SK-N-SH (cell line): ENCODE results near the gene IL17RE. TPM values are rescaled to one million over a fixed set of nuclear protein-coding genes. Genes with fewer than 3 reads are reported as not detected.

ENCODE experiments used
- CTCF ChIA-PET: fragments of 300-600, 350-600 bp; formaldehyde crosslinking; extraction: SDS; loops from one replicate; lab custom pipeline; 2021; lab: Yijun Ruan, JAX
- POLR2A ChIA-PET: fragments of 350-600 bp; sonication (Branson Sonifier 250); formaldehyde crosslinking; extraction: SDS; loops from one replicate; lab custom pipeline; 2020; ENCODE audit warnings: antibody characterized with exemption, inconsistent platforms; lab: Yijun Ruan, JAX
- DNase-seq: peaks from one replicate; pipeline ENCODE4 v3.0.0; 2012
- H2AFZ ChIP-seq: fragments of 200-600 bp; sonication (generic); 2 replicates; pipeline ENCODE4 v1.8.1; 2016; ENCODE audit warnings: antibody characterized with exemption, mild to moderate bottlenecking, low read depth
- H3F3A ChIP-seq: fragments of 200-600 bp; sonication (generic); replicated peaks from 2 replicates; pipeline ENCODE3; 2016; ENCODE audit warnings: antibody characterized with exemption, mild to moderate bottlenecking; ENCODE audit not compliant: insufficient read depth
- H3K27ac ChIP-seq, 2 experiments: fragments of 200-500 bp in 1 of 2; fragments of 200-600 bp in 1 of 2; sonication (Bioruptor generic) in 1 of 2; sonication (generic), shearing (Covaris generic) in 1 of 2; 2 replicates each; pipeline versions ENCODE4 v1.5.1 to v1.6.1; 2014 to 2016; ENCODE audit warnings: low read depth in 2 of 2, inconsistent platforms in 1 of 2, low read length in 1 of 2, mild to moderate bottlenecking in 1 of 2, mixed read lengths in 1 of 2
- H3K27me3 ChIP-seq: fragments of 200-600 bp; sonication (generic), shearing (Covaris generic); 2 replicates; pipeline ENCODE4 v1.6.1; 2016; ENCODE audit warnings: mixed run types; ENCODE audit not compliant: insufficient read depth
- H3K36me3 ChIP-seq, 2 experiments: fragments of 200-500 bp in 1 of 2; fragments of 200-600 bp in 1 of 2; sonication (Bioruptor generic) in 1 of 2; sonication (generic) in 1 of 2; replicated peaks in 1 of 2; 2 replicates each; pipeline versions ENCODE3 to v1.5.1; 2014 to 2016; ENCODE audit warnings: low read length in 1 of 2, mild to moderate bottlenecking in 1 of 2; ENCODE audit not compliant: insufficient read depth in 2 of 2, control insufficient read depth in 1 of 2
- H3K4me1 ChIP-seq, 2 experiments: fragments of 200-500 bp in 1 of 2; fragments of 200-600 bp in 1 of 2; sonication (Bioruptor generic) in 1 of 2; sonication (generic), shearing (Covaris generic) in 1 of 2; 2 replicates each; pipeline versions ENCODE4 v1.5.1 to v1.6.1; 2014 to 2016; ENCODE audit warnings: low read depth in 1 of 2, low read length in 1 of 2, mixed run types in 1 of 2; ENCODE audit not compliant: insufficient read depth in 2 of 2, control insufficient read depth in 1 of 2
- H3K4me2 ChIP-seq: fragments of 200-600 bp; sonication (generic), shearing (Covaris generic); 2 replicates; pipeline ENCODE4 v1.6.1; 2017; ENCODE audit warnings: mixed run types
- H3K4me3 ChIP-seq, 2 experiments: fragments of 200-500 bp in 1 of 2; fragments of 200-600 bp in 1 of 2; sonication (Bioruptor generic) in 1 of 2; sonication (generic), shearing (Covaris generic) in 1 of 2; 2 replicates each; pipeline versions ENCODE4 v1.5.1 to v1.8.1; 2014 to 2016; ENCODE audit warnings: low read depth in 2 of 2, inconsistent platforms in 1 of 2, low read length in 1 of 2, mild to moderate bottlenecking in 1 of 2, mixed read lengths in 1 of 2, moderate library complexity in 1 of 2
- H3K79me2 ChIP-seq: fragments of 200-600 bp; sonication (generic); 2 replicates; pipeline ENCODE4 v1.8.1; 2017; ENCODE audit warnings: mild to moderate bottlenecking; ENCODE audit not compliant: insufficient read depth
- H3K9ac ChIP-seq: fragments of 200-600 bp; sonication (generic); 2 replicates; pipeline ENCODE4 v1.6.1; 2017; ENCODE audit warnings: mixed run types
- H3K9me2 ChIP-seq: fragments of 200-600 bp; sonication (generic); 2 replicates; pipeline ENCODE4 v1.6.1; 2017; ENCODE audit warnings: mixed run types
- H3K9me3 ChIP-seq: fragments of 200-600 bp; sonication (generic); 2 replicates; pipeline ENCODE4 v1.6.1; 2017; ENCODE audit warnings: mixed run types, mild to moderate bottlenecking, moderate library complexity
- H4K20me1 ChIP-seq: fragments of 200-600 bp; sonication (generic); 2 replicates; pipeline ENCODE4 v1.6.1; 2017; ENCODE audit warnings: mild to moderate bottlenecking, mixed run types; ENCODE audit not compliant: insufficient read depth
- CHD2 ChIP-seq: fragments of 150-350 bp; IDR thresholded peaks from 2 replicates; pipeline ENCODE4 v1.6.1; 2018; ENCODE audit warnings: low read length; ENCODE audit not compliant: partially characterized antibody
- EP300 ChIP-seq, 2 experiments: IDR thresholded peaks; 2 replicates each; pipeline versions ENCODE4 v1.4.0 to v1.6.1; 2012; ENCODE audit warnings: borderline replicate concordance in 1 of 2, low read depth in 1 of 2, low read length in 1 of 2
- FOSL2 ChIP-seq: IDR thresholded peaks from 2 replicates; pipeline ENCODE4 v1.4.0; 2012; ENCODE audit warnings: low read depth, mild to moderate bottlenecking, moderate library complexity, borderline replicate concordance
- FOXJ3 ChIP-seq: sonication (generic); formaldehyde crosslinking; IDR thresholded peaks from 2 replicates; pipeline ENCODE4 v1.5.1; 2020; ENCODE audit warnings: mild to moderate bottlenecking, missing genetic modification reagents
- FOXM1 ChIP-seq: IDR thresholded peaks from 2 replicates; pipeline ENCODE4 v1.4.0; 2012; ENCODE audit warnings: low read depth, mild to moderate bottlenecking
- IRF3 ChIP-seq: fragments of 150-350 bp; IDR thresholded peaks from 2 replicates; pipeline ENCODE4 v1.6.1; 2016; ENCODE audit warnings: mild to moderate bottlenecking, low read depth, low read length
- MEF2A ChIP-seq: IDR thresholded peaks from 2 replicates; pipeline ENCODE4 v1.4.0; 2012; ENCODE audit warnings: low read depth, borderline replicate concordance
- NRF1 ChIP-seq: IDR thresholded peaks from 2 replicates; pipeline ENCODE4 v1.6.1; 2012; ENCODE audit warnings: low read depth, mild to moderate bottlenecking, low read length
- PBX3 ChIP-seq: IDR thresholded peaks from 2 replicates; pipeline ENCODE4; 2012
- POLR2AphosphoS5 ChIP-seq: IDR thresholded peaks from 2 replicates; pipeline ENCODE4 v1.6.1; 2012; ENCODE audit warnings: low read depth, low read length
- RAD21 ChIP-seq: IDR thresholded peaks from 2 replicates; pipeline ENCODE4 v1.6.1; 2012; ENCODE audit warnings: mild to moderate bottlenecking, low read length
- RCOR1 ChIP-seq: fragments of 150-350 bp; IDR thresholded peaks from 2 replicates; pipeline ENCODE4 v1.6.1; 2017; ENCODE audit warnings: antibody characterized with exemption, low read length
- REST ChIP-seq: IDR thresholded peaks from 2 replicates; pipeline ENCODE4 v1.6.1; 2012; ENCODE audit warnings: mild to moderate bottlenecking, low read depth, low read length, moderate library complexity
- RXRA ChIP-seq: IDR thresholded peaks from 2 replicates; pipeline ENCODE4 v1.4.0; 2012; ENCODE audit warnings: low read depth, mild to moderate bottlenecking, borderline replicate concordance
- SMC3 ChIP-seq: IDR thresholded peaks from 2 replicates; pipeline ENCODE4 v1.6.1; 2012; ENCODE audit warnings: low read depth, low read length, improper control_type of control experiment
- TAF1 ChIP-seq: IDR thresholded peaks from 2 replicates; pipeline ENCODE4 v1.6.1; 2012; ENCODE audit warnings: low read depth, mild to moderate bottlenecking, low read length, moderate library complexity, borderline replicate concordance
- USF1 ChIP-seq: IDR thresholded peaks from 2 replicates; pipeline ENCODE4 v1.4.0; 2012; ENCODE audit warnings: low read depth, borderline replicate concordance
- USF2 ChIP-seq: fragments of 150-350 bp; IDR thresholded peaks from 2 replicates; pipeline ENCODE4 v1.6.1; 2017; ENCODE audit warnings: antibody characterized with exemption, low read length, low read depth, borderline replicate concordance
- YY1 ChIP-seq: IDR thresholded peaks from 2 replicates; pipeline ENCODE4 v1.4.0; 2012; ENCODE audit warnings: low read depth, mild to moderate bottlenecking
- WGBS: methylation state at CpG from one replicate; pipeline ENCODE4 v1.1.6; 2017; ENCODE audit warnings: low lambda C conversion rate; 5-methylcytosine and 5-hydroxymethylcytosine counted together
- polyA plus RNA-seq, 3 experiments: library from polyadenylated mRNA; depleted of rRNA; stranded (reverse); fragments of >200 nt; gene quantifications; 2 replicates each; pipeline ENCODE4 v1.2.3, GENCODE V29; 2012

IL17RE gene
- polyA plus RNA-seq, 1 of the 3 experiments (the other 2 are of a cell fraction): 0.95 TPM

GRCh38 chr3:9855594-9855993 lies 47.1 kb upstream of the IL17RE start:
- Histone ChIP-seq H3K27me3 (no peaks in the 10 kb centered on the region), H3K9me3 (no peaks in the 10 kb centered on the region), H3K27ac (no peak overlapping the region), H4K20me1 (no peaks in the 10 kb centered on the region), H3K4me1 (no peaks in the 10 kb centered on the region; a peak in 1 of 4 replicates), H3K9ac (no peak overlapping the region), H3K4me3 (no peak overlapping the region), H3F3A (no peaks in the 10 kb centered on the region), H3K4me2 (no peak overlapping the region), H3K36me3 (no peaks in the 10 kb centered on the region), H3K79me2 (no peaks in the 10 kb centered on the region), H2AFZ (no peak overlapping the region), H3K9me2 (no peaks in the 10 kb centered on the region)
- POLR2A ChIA-PET: no interaction called here
- 86% methylated on average over 1 of the region's 3 CpGs for WGBS
- no peak for DNase-seq
- TF ChIP-seq NRF1 (no peak), EP300 (IDR thresholded peaks at IDR 0.05; ENCODE audit: borderline replicate concordance in 1 of 2, low read depth in 1 of 2, low read length in 1 of 2) (no peak), SMC3 (no peak), USF2 (no peak), RXRA (no peak), RAD21 (no peak), IRF3 (no peak), FOXM1 (no peak), TAF1 (no peak), USF1 (no peak), MEF2A (no peak), CHD2 (no peak), FOSL2 (no peak), POLR2AphosphoS5 (no peak), FOXJ3 (CRISPR knock-in tag) (no peak)
- CTCF ChIA-PET: interaction anchor here (1.2 kb wide), 1 partner anchor 91 kb away, joined by 4 read pairs; no protein-coding TSS in a partner anchor

- no peak overlapping the region for H3K27ac ChIP-seq
- no peaks in the 10 kb centered on the region for H3K9me3 ChIP-seq
- POLR2A ChIA-PET: no interaction called here
- H3K4me3 ChIP-seq: no peak overlapping the region
- H3K27me3 ChIP-seq: no peaks in the 10 kb centered on the region
- WGBS: 86% methylated on average over 6 of the region's 12 CpGs
- CTCF ChIA-PET: no interaction called here
- H3K79me2 ChIP-seq: no peaks in the 10 kb centered on the region
- H3K4me1 ChIP-seq: peaks cover 4 to 5% of the 10 kb centered on the region in 2 experiments; a peak in 2 of 4 replicates
- H4K20me1 ChIP-seq: no peaks in the 10 kb centered on the region
- H3K9me2 ChIP-seq: no peaks in the 10 kb centered on the region
- no peak overlapping the region for H3K9ac ChIP-seq
- no peak overlapping the region for H3K4me2 ChIP-seq
- no peak for DNase-seq
- H2AFZ ChIP-seq: no peak overlapping the region
- H3F3A ChIP-seq: no peaks in the 10 kb centered on the region
- H3K36me3 ChIP-seq: no peaks in the 10 kb centered on the region
- TF ChIP-seq TAF1: no peak
- TF ChIP-seq REST: no peak
- no peak for TF ChIP-seq EP300 (IDR thresholded peaks at IDR 0.05; ENCODE audit: borderline replicate concordance in 1 of 2, low read depth in 1 of 2, low read length in 1 of 2)
- TF ChIP-seq POLR2AphosphoS5: no peak
- TF ChIP-seq PBX3: no peak
- TF ChIP-seq SMC3: no peak
- TF ChIP-seq RCOR1: no peak
- TF ChIP-seq USF2: no peak
- TF ChIP-seq YY1: no peak
- TF ChIP-seq NRF1: no peak
- no peak for TF ChIP-seq FOSL2
Measured at GRCh38 chr3:9859530-9860025, 43.1 kb upstream of the IL17RE start.
